GM21576 (cell line): Measurements from ENCODE around the gene ZNF786.
A peak's percentile ranks its signal among the peaks of the same experiment; 100 is the strongest.
"Not testable (repeated sequence)": the region's sequence is repeated elsewhere in the genome, so short reads cannot be mapped to it uniquely, and the experiment has no call there.

ENCODE experiments used
- ATAC-seq: cut with Tn5 transposase; IDR thresholded peaks from one replicate; pipeline ENCODE4 v1.9.1; 2021; ENCODE audit warnings: mild to moderate bottlenecking, moderate library complexity; ENCODE audit not compliant: unreplicated experiment

Gene ZNF786

DNA sequence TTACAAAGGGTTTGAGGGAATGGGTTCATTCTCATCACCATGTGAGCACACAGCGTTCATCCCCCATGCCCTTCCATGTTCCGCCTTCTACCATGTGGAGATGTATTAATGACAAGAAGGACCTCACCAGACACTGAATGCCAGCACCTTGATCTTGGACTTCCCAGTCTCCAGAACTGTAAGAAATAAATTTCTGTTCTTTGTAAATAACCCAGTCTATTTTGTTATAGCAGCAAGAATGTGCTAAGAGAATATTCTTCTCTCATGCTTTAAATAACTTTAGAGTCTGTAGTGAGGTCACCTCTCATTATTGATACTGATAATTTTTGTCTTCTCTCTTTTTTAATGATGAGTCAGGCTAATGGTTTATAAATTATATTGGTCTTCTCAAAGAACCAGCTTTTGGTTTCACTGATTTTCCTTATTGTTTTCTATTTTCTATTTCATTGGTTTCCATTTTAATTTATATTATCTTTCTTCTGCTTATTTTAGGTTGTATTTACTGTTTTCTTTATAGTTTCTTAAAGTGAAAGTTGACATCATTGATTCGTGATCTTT is 59.1 kb downstream of the ZNF786 start:
- no peak for ATAC-seq

DNA sequence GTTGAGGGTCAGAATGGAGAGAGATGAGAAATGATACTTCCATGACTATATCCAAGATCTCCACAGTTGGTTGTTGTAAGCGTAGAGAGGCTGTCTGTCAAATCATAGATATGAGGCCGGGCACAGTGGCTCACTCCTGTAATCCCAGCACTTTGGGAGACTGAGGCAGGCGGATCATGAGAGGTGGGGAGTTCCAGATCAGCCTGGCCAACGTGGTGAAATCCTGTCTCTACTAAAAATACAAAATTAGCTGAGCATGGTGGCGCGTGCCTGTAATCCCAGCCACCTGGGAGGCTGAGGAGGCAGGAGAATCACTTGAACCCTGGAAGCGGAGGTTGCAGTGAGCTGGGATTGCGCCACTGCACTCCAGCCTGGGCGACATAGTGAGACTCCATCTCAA is 60.1 kb downstream of the ZNF786 start:
- ATAC-seq = not testable (repeated sequence)

DNA sequence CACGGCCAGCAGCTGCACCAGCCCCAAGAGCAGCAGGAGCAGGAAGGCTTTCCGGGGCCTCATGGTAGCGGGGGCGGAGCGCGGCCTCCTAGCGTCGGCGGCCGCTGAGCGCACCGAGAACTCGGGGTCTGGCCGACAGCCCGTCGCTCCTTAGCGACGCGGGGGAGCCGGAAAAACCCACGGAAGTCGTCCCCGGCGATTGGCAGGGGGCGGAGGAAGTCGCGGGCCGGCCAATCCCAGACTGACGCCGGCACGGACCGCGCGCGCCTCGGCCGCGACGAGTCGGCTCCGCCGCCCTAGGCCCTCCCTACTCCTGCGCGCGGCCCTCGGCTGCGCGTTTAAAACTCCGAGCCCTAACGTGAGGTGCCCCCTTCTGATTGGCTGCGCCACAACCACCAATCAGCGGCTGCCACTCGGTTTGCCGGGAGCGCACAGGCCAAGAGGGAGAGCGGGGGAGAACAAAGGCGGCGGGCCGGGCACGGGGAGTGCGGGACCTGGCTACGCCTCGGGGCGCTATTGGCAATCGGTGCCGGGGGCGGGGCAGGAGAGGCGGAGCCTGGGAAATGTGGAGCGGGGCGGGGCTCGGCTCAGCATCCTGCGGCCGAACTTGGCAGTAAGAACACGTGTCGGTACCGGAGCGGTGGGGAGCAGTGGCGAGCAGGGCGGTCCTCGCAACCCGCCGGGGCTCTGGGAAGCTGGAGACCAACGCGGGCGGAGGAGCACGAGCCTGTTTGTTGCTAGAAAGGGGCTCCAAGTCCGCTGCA is 62.0 kb downstream of the ZNF786 start, which contains the start of gene PDIA4:
Gene PDIA4 (minus strand): TSS at position 160 of the 764 bp plus-strand sequence. CDS start 97 bp downstream, at position 63.
- ATAC-seq = peak; percentile 94

DNA sequence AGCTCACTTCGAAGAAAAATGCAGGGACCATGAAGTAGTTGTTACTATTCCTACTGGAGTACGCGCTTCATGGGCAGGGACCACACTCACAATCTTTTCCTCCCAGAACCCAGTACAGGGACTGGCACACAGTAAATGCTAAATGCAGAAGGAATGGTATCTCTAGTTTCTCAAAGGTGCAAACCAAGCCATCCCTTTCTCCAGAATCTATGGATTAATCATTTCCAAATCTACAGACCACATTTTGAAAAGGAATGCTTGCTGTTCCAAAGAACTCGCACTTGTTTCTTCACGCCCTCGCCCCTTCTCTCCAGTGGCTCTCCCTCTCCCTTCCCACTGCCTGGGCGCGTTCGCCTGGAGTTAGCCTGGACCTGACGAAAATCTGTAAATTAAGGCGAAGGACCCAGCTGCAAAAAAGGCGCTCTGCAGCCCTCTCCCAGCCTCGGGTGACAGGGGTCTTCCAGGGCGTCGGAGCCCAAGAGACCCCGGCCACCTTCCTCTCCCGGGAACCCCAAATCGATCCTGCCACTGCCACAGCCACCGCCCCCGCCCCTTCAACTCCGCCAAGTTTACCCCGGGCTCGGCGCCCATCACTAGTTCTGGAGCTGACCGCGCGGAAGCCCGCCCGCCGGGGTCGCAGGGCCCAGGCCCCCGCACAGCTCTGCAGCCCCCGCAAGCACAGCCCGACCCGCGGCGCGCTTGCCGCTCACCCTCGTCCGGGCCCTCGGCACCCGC is 62.7 kb downstream of the ZNF786 start:
- no peak for ATAC-seq

DNA sequence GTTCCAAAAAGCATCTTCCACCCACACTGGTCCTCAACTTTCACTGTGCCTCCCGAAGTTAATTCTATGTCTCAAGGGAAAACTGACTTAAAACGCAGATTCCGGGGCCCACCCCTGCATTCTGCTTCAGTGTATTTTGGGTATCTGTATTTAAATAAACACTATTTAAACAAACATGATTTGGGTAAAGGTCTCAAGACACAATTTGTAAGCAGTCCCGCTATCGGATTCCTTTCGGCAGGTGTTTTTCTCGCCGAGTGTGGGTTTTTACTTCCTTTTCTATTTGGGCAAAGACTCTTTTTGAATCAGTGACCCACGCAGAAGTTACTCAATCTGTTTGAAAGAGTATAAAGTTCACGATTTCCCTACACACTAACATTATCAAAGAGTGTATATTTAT is 63.5 kb downstream of the ZNF786 start:
- ATAC-seq = no peak

DNA sequence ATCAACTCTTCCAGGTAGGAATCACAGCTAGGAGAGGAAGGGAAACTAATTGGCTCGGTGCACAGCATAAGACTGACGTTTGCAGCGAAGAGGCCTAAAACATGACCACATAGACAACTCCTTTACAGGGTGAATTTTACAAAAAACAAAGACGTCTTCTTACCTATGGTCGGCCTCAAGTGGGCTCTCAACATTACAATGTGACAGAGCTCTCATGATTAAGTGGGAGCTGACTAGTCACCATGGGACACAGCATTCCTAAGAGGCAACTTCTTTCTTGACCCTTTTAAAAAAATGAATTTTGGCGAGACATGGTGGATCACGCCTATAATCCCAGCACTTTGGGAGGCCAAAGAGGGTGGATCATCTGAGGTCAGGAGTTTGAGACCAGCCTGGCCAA is 66.9 kb downstream of the ZNF786 start:
- ATAC-seq = no peak

DNA sequence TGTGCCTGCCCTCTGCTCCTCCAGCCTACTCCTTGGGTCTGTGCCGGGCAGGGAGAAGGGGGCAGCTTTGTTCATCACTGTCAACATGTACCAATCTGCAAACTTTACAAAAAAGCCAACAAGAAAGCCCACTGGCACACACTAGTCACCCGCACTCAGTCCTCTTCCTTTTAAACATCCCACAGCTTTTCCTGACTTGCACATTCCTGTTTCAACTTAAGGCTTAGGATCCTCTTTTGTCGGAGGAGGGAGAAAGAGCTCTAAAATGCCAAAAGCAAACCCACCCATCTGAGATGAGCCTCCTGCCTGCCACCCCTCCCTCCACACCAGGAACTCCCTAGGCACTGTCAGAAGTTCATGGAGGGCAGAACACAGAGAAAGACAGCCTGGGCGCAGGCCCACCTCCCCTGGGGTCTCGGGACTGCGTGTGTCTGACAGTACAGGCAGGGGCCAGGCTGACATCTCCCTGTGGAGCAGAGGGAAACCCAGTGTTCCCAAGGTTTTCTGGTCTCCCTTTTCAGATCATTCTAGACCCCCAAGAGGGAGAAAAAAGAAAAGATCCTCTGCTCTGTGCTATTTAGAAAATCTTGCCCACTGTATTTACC is 67.7 kb downstream of the ZNF786 start:
- no peak for ATAC-seq

DNA sequence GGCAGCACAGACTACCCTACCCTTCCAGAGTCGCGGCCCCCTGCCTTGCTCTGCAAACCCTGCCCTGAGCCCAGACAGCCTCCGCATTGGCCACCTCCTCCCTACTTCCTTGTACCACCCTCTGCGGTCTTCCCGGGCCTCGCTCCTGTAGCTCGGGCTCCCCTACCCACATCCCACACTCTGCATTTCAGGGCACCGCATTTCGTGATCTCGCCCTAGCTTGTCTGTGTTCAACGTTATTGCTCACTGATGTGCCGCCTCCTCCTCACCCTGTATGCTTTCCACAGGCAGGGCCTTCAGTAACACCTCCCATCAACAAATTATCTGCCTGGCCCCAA is 68.8 kb downstream of the ZNF786 start:
- no peak for ATAC-seq

DNA sequence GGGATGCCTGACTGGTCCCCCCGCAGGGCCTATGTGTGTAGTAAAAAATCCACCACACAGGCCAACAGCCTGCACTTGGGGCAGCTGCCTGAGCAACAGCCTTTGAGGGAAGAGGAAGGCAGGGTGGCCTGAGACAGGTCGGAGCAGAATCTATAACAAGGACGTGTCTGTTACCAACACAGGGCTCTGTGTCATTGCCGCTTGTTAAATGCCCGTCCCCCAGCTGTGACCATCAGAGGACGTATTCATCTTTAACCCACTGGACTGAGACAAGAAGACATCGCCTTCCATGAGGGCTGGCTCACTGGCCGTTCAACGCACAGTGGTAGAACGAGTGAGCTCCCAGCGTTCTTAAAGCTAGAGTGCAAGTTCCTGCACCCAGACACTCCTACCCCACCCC is 70.0 kb downstream of the ZNF786 start:
- no peak for ATAC-seq
